Lung (tissue), 12 donors: ENCODE data around the gene KCNJ6. TPM values are rescaled to one million over a fixed set of nuclear protein-coding genes. Genes with fewer than 3 reads are reported as not detected.

ENCODE experiments used
- ATAC-seq: fragments of 200-7000 bp; cut with Tn5 transposase; one replicate; pipeline ENCODE4 v1.9.1; 2020; ENCODE audit warnings: moderate number of reproducible peaks; ENCODE audit not compliant: insufficient read depth, low FRiP score
- DNase-seq, 3 donors: peaks; one replicate each; pipeline ENCODE4 v3.0.0-alpha.2; 2013 to 2017
- H3K27ac ChIP-seq, 2 donors: one replicate each; pipeline ENCODE4 v1.5.1; 2013; ENCODE audit warnings: mild to moderate bottlenecking in 2 of 2, moderate library complexity in 2 of 2, control low read depth in 1 of 2, inconsistent platforms in 1 of 2, low read depth in 1 of 2, low read length in 1 of 2
- H3K27me3 ChIP-seq, 3 donors: one replicate each; pipeline ENCODE4 v1.5.1; 2013; ENCODE audit warnings: low read length in 2 of 3; ENCODE audit not compliant: control insufficient read depth in 3 of 3, insufficient read depth in 3 of 3
- H3K36me3 ChIP-seq, 4 donors: one replicate each; pipeline ENCODE4 v1.5.1; 2013; ENCODE audit warnings: low read length in 4 of 4, mild to moderate bottlenecking in 1 of 4, moderate library complexity in 1 of 4; ENCODE audit not compliant: control insufficient read depth in 4 of 4, insufficient read depth in 4 of 4
- H3K4me1 ChIP-seq, 5 donors: one replicate each; pipeline ENCODE4 v1.5.1; 2013; ENCODE audit warnings: low read length in 5 of 5, mild to moderate bottlenecking in 2 of 5, moderate library complexity in 1 of 5; ENCODE audit not compliant: control insufficient read depth in 5 of 5, insufficient read depth in 5 of 5
- H3K4me3 ChIP-seq: one replicate; pipeline ENCODE4 v1.5.1; 2013; ENCODE audit warnings: mild to moderate bottlenecking, control low read depth, moderate library complexity
- H3K9ac ChIP-seq, 2 donors: one replicate each; pipeline ENCODE4 v1.5.1; 2013; ENCODE audit warnings: low read length in 2 of 2, control low read depth in 1 of 2; ENCODE audit not compliant: insufficient read depth in 1 of 2
- H3K9me3 ChIP-seq, 4 donors: one replicate each; pipeline ENCODE4 v1.5.1; 2013; ENCODE audit warnings: low read length in 3 of 4, mild to moderate bottlenecking in 1 of 4, moderate library complexity in 1 of 4; ENCODE audit not compliant: control insufficient read depth in 4 of 4, insufficient read depth in 3 of 4
- CTCF ChIP-seq: IDR thresholded peaks from 2 replicates; pipeline ENCODE4 v1.5.1; 2012; ENCODE audit warnings: mild to moderate bottlenecking; ENCODE audit errors: control extremely low read depth, extremely low read depth
- WGBS, 2 donors: extraction: QIAGEN DNeasy Blood & Tissue Kit; methylation state at CpG; one replicate each; pipeline ENCODE4 v1.1.7; 2013; 5-methylcytosine and 5-hydroxymethylcytosine counted together
- polyA plus RNA-seq, 2 donors: library from polyadenylated mRNA; stranded (reverse); fragments of 200-250 nt; gene quantifications; one replicate each; pipeline ENCODE4 v1.2.1, GENCODE V29; 2013
- total RNA-seq, 2 donors: library from RNA; depleted of rRNA in 1 of 2; stranded (reverse); fragments of >200 nt in 1 of 2; gene quantifications; one replicate each; pipeline ENCODE4 v1.2.1, GENCODE V29; 2014 to 2021
- donor health status: control.
- donor health status: control.
- donor health status: Bipolar disorder and iron deficiency.
- donor health status: healthy.
- donor health status: DM: yes; HTN: yes; CAD: no.

Gene KCNJ6
- total and polyA plus RNA-seq, 4 donors: 0.01 to 0.31 (median 0.03) TPM

- no peak for TF ChIP-seq CTCF
- H3K27ac ChIP-seq: no peak overlapping the region
- no peak overlapping the region for H3K9ac ChIP-seq
- H3K4me3 ChIP-seq: no peak overlapping the region
- H3K9me3 ChIP-seq: no peaks in the 10 kb centered on the region
- WGBS, 2 donors: 86 to 90% methylated on average over 6 of the region's 6 CpGs
- ATAC-seq (no peak), DNase-seq (no peak)
- H3K4me1 ChIP-seq: peaks cover 0 to 8% (median 0%) of the 10 kb centered on the region in 5 donors
- no peaks in the 10 kb centered on the region for H3K27me3 ChIP-seq
- no peaks in the 10 kb centered on the region for H3K36me3 ChIP-seq
Measured at GRCh38 chr21:37827913-37828312, 88.3 kb downstream of the KCNJ6 start.

- 28 to 56% methylated on average over 3 of the region's 3 CpGs for WGBS, 2 donors
- Histone ChIP-seq H3K9me3 (no peaks in the 10 kb centered on the region), H3K27me3 (no peaks in the 10 kb centered on the region), H3K36me3 (no peaks in the 10 kb centered on the region), H3K27ac (no peak overlapping the region), H3K9ac (no peak overlapping the region), H3K4me1 (peaks cover 0 to 12% (median 4%) of the 10 kb centered on the region in 5 donors), H3K4me3 (no peak overlapping the region)
- DNase-seq (no peak), ATAC-seq (no peak)
- TF ChIP-seq CTCF: no peak
Measured at GRCh38 chr21:37821786-37822450, 94.3 kb downstream of the KCNJ6 start.

- no peaks in the 10 kb centered on the region for H3K27me3 ChIP-seq
- no peaks in the 10 kb centered on the region for H3K36me3 ChIP-seq
- H3K9ac ChIP-seq: no peak overlapping the region
- H3K27ac ChIP-seq: no peak overlapping the region
- TF ChIP-seq CTCF: no peak
- 46 to 71% methylated on average over 2 of the region's 2 CpGs for WGBS, 2 donors
- DNase-seq: no peak
- H3K4me3 ChIP-seq: no peak overlapping the region
- H3K4me1 ChIP-seq: peaks cover 0 to 12% (median 4%) of the 10 kb centered on the region in 5 donors
- no peak for ATAC-seq
- peaks cover 0 to under 1% (median 0%) of the 10 kb centered on the region in 4 donors for H3K9me3 ChIP-seq
Measured at GRCh38 chr21:37821092-37821491, 95.2 kb downstream of the KCNJ6 start.

- Histone ChIP-seq H3K36me3 (no peaks in the 10 kb centered on the region), H3K9me3 (peaks cover 0 to 2% (median 0%) of the 10 kb centered on the region in 4 donors), H3K9ac (no peak overlapping the region), H3K4me1 (peaks cover 0 to 12% (median 4%) of the 10 kb centered on the region in 5 donors), H3K27ac (no peak overlapping the region), H3K4me3 (no peak overlapping the region), H3K27me3 (no peaks in the 10 kb centered on the region)
- TF ChIP-seq CTCF: no peak
- ATAC-seq (no peak), DNase-seq (no peak)
Measured at GRCh38 chr21:37819372-37819771, 96.9 kb downstream of the KCNJ6 start.
